Karpas-422 (cell line): ENCODE data around the gene PLXNC1. TPM values are rescaled to one million over a fixed set of nuclear protein-coding genes. Genes with fewer than 3 reads are reported as not detected.

ENCODE experiments used
- DNase-seq: peaks from one replicate; pipeline ENCODE4 v3.0.0-alpha.2; 2015
- H2AFZ ChIP-seq: fragments of 200-600 bp; sonication (generic); 2 replicates; pipeline ENCODE4 v1.6.1; 2014; ENCODE audit warnings: antibody characterized with exemption, low read length, mixed read lengths
- H3K27ac ChIP-seq: fragments of 200-600 bp; sonication (generic); 2 replicates; pipeline ENCODE4 v1.5.1; 2014; ENCODE audit warnings: mild to moderate bottlenecking, low read length, moderate library complexity
- H3K27me3 ChIP-seq: fragments of 200-600 bp; sonication (generic); 2 replicates; pipeline ENCODE4 v1.6.1; 2014; ENCODE audit warnings: low read length, mixed read lengths
- H3K36me3 ChIP-seq: fragments of 200-600 bp; sonication (generic); 2 replicates; pipeline ENCODE4 v1.6.1; 2014; ENCODE audit warnings: low read length, mixed read lengths; ENCODE audit not compliant: insufficient read depth
- H3K4me1 ChIP-seq: fragments of 200-600 bp; sonication (generic); 2 replicates; pipeline ENCODE4 v1.6.1; 2014; ENCODE audit warnings: mild to moderate bottlenecking, low read length, mixed read lengths
- H3K4me2 ChIP-seq: fragments of 200-600 bp; sonication (generic); 2 replicates; pipeline ENCODE4 v1.6.1; 2014; ENCODE audit warnings: low read length, low read depth, mild to moderate bottlenecking; ENCODE audit not compliant: poor library complexity, severe bottlenecking
- H3K4me3 ChIP-seq: fragments of 200-600 bp; sonication (generic); 2 replicates; pipeline ENCODE4 v1.5.1; 2014; ENCODE audit warnings: mild to moderate bottlenecking, antibody characterized with exemption, low read length, mixed read lengths
- H3K79me2 ChIP-seq: fragments of 200-600 bp; sonication (generic); 2 replicates; pipeline ENCODE4 v1.6.1; 2014; ENCODE audit warnings: mild to moderate bottlenecking, low read length, mixed read lengths
- H3K9ac ChIP-seq: fragments of 200-600 bp; sonication (generic); 2 replicates; pipeline ENCODE4 v1.6.0; 2014; ENCODE audit warnings: low read length
- H3K9me2 ChIP-seq: fragments of 200-600 bp; sonication (generic), shearing (Covaris generic); replicated peaks from 2 replicates; pipeline ENCODE4 v1.6.0; 2014; ENCODE audit warnings: mild to moderate bottlenecking, low read length, moderate library complexity; ENCODE audit not compliant: insufficient read depth
- H3K9me3 ChIP-seq: fragments of 300-700, 200-600 bp; sonication (generic); 2 replicates; pipeline ENCODE4 v1.6.1; 2014; ENCODE audit warnings: low read length, mixed read lengths
- H4K20me1 ChIP-seq: fragments of 200-600 bp; sonication (generic); 2 replicates; pipeline ENCODE4 v1.6.1; 2014; ENCODE audit warnings: mild to moderate bottlenecking, antibody characterized with exemption, low read length, low read depth; ENCODE audit not compliant: insufficient read depth
- total RNA-seq: library from RNA; depleted of rRNA; stranded (reverse); fragments of >200 nt; shearing (Covaris generic); gene quantifications from 2 replicates; pipeline ENCODE4 v1.2.3, GENCODE V29; 2014; ENCODE audit warnings: low replicate concordance

The PLXNC1 gene
- total RNA-seq, 1 experiment from 2014 or later, result 11.9 TPM

GRCh38 chr12:94192506-94192905, 44.1 kb downstream of the PLXNC1 start:
- H3K4me2 ChIP-seq, result peak overlapping the region; percentile 40
- no peak for DNase-seq
- H3K27ac ChIP-seq, result peak overlapping the region; percentile 70
- no peak overlapping the region for H3K9ac ChIP-seq
- H4K20me1 ChIP-seq, result no peaks in the 10 kb centered on the region
- no peaks in the 10 kb centered on the region; the same call in 1 of the 2 replicates for H3K9me3 ChIP-seq
- no peaks in the 10 kb centered on the region for H3K27me3 ChIP-seq
- H3K4me3 ChIP-seq, result no peak overlapping the region
- H2AFZ ChIP-seq, result no peak overlapping the region
- H3K79me2 ChIP-seq, result no peaks in the 10 kb centered on the region
- peaks cover 7% of the 10 kb centered on the region; the same call in 1 of the 2 replicates for H3K36me3 ChIP-seq
- H3K9me2 ChIP-seq, result no peaks in the 10 kb centered on the region
- peaks cover 18% of the 10 kb centered on the region for H3K4me1 ChIP-seq

- peak; percentile 87 for DNase-seq
- Histone ChIP-seq H3K4me1 (peaks cover 18% of the 10 kb centered on the region), H3K9ac (no peak overlapping the region), H3K27me3 (no peaks in the 10 kb centered on the region), H3K79me2 (no peaks in the 10 kb centered on the region), H2AFZ (no peak overlapping the region), H3K27ac (peak overlapping the region; percentile 70), H3K4me3 (no peak overlapping the region), H3K4me2 (peak overlapping the region; percentile 40), H4K20me1 (no peaks in the 10 kb centered on the region), H3K9me2 (no peaks in the 10 kb centered on the region), H3K36me3 (peaks cover 7% of the 10 kb centered on the region; the same call in 1 of the 2 replicates), H3K9me3 (no peaks in the 10 kb centered on the region; the same call in 1 of the 2 replicates)
Measured at GRCh38 chr12:94193168-94193567, 44.8 kb downstream of the PLXNC1 start.

GRCh38 chr12:94195483-94195882, 47.1 kb downstream of the PLXNC1 start:
- H2AFZ ChIP-seq, result no peak overlapping the region
- no peaks in the 10 kb centered on the region for H3K79me2 ChIP-seq
- H3K4me3 ChIP-seq, result no peak overlapping the region
- no peaks in the 10 kb centered on the region for H4K20me1 ChIP-seq
- H3K27me3 ChIP-seq, result no peaks in the 10 kb centered on the region
- H3K27ac ChIP-seq, result no peak overlapping the region
- no peaks in the 10 kb centered on the region for H3K9me2 ChIP-seq
- no peak overlapping the region for H3K4me2 ChIP-seq
- no peak overlapping the region for H3K9ac ChIP-seq
- H3K36me3 ChIP-seq, result peaks cover 7% of the 10 kb centered on the region; the same call in 1 of the 2 replicates
- DNase-seq, result no peak
- no peaks in the 10 kb centered on the region; the same call in 1 of the 2 replicates for H3K9me3 ChIP-seq
- H3K4me1 ChIP-seq, result peaks cover 18% of the 10 kb centered on the region

GRCh38 chr12:94198469-94198868, 50.1 kb downstream of the PLXNC1 start:
- Histone ChIP-seq H2AFZ (no peak overlapping the region), H3K4me2 (no peak overlapping the region), H3K9me3 (no peaks in the 10 kb centered on the region; the same call in 1 of the 2 replicates), H4K20me1 (no peaks in the 10 kb centered on the region), H3K36me3 (no peaks in the 10 kb centered on the region), H3K27me3 (no peaks in the 10 kb centered on the region), H3K79me2 (no peaks in the 10 kb centered on the region), H3K4me3 (no peak overlapping the region), H3K4me1 (peaks cover 16% of the 10 kb centered on the region), H3K9me2 (no peaks in the 10 kb centered on the region), H3K27ac (no peak overlapping the region), H3K9ac (no peak overlapping the region)
- DNase-seq, result no peak

GRCh38 chr12:94198872-94199271, 50.5 kb downstream of the PLXNC1 start:
- H4K20me1 ChIP-seq, result no peaks in the 10 kb centered on the region
- H3K9me2 ChIP-seq, result no peaks in the 10 kb centered on the region
- H2AFZ ChIP-seq, result no peak overlapping the region
- no peak for DNase-seq
- no peak overlapping the region for H3K4me2 ChIP-seq
- no peak overlapping the region for H3K9ac ChIP-seq
- H3K36me3 ChIP-seq, result no peaks in the 10 kb centered on the region
- no peak overlapping the region for H3K27ac ChIP-seq
- H3K9me3 ChIP-seq, result no peaks in the 10 kb centered on the region; the same call in 1 of the 2 replicates
- H3K27me3 ChIP-seq, result no peaks in the 10 kb centered on the region
- no peaks in the 10 kb centered on the region for H3K79me2 ChIP-seq
- H3K4me3 ChIP-seq, result no peak overlapping the region
- H3K4me1 ChIP-seq, result peaks cover 16% of the 10 kb centered on the region

- Histone ChIP-seq H4K20me1 (no peaks in the 10 kb centered on the region), H3K79me2 (no peaks in the 10 kb centered on the region), H3K27me3 (no peaks in the 10 kb centered on the region), H3K36me3 (no peaks in the 10 kb centered on the region), H3K9me3 (no peaks in the 10 kb centered on the region), H3K27ac (no peak overlapping the region), H3K9me2 (no peaks in the 10 kb centered on the region), H2AFZ (no peak overlapping the region), H3K4me3 (no peak overlapping the region), H3K9ac (no peak overlapping the region), H3K4me1 (peaks cover 27% of the 10 kb centered on the region), H3K4me2 (no peak overlapping the region)
- DNase-seq, result no peak
Measured at GRCh38 chr12:94200069-94200468, 51.7 kb downstream of the PLXNC1 start.

GRCh38 chr12:94200695-94201094, 52.3 kb downstream of the PLXNC1 start:
- no peaks in the 10 kb centered on the region for H3K9me3 ChIP-seq
- H2AFZ ChIP-seq, result no peak overlapping the region
- no peak overlapping the region for H3K27ac ChIP-seq
- no peaks in the 10 kb centered on the region for H4K20me1 ChIP-seq
- no peak for DNase-seq
- no peaks in the 10 kb centered on the region for H3K79me2 ChIP-seq
- H3K4me1 ChIP-seq, result peaks cover 33% of the 10 kb centered on the region
- no peak overlapping the region for H3K9ac ChIP-seq
- no peaks in the 10 kb centered on the region for H3K9me2 ChIP-seq
- no peak overlapping the region for H3K4me2 ChIP-seq
- no peaks in the 10 kb centered on the region for H3K27me3 ChIP-seq
- no peak overlapping the region for H3K4me3 ChIP-seq
- no peaks in the 10 kb centered on the region for H3K36me3 ChIP-seq

GRCh38 chr12:94202245-94203180, 54.1 kb downstream of the PLXNC1 start:
- no peaks in the 10 kb centered on the region for H3K27me3 ChIP-seq
- H3K27ac ChIP-seq, result 0 out of 2 replicates have a peak overlapping the region, but pooled peaks have one; percentile 13
- H4K20me1 ChIP-seq, result no peaks in the 10 kb centered on the region
- peaks cover 51% of the 10 kb centered on the region for H3K4me1 ChIP-seq
- DNase-seq, result no peak
- H3K4me3 ChIP-seq, result no peak overlapping the region
- no peaks in the 10 kb centered on the region for H3K79me2 ChIP-seq
- no peak overlapping the region for H3K4me2 ChIP-seq
- H3K36me3 ChIP-seq, result no peaks in the 10 kb centered on the region
- H3K9me2 ChIP-seq, result no peaks in the 10 kb centered on the region
- no peaks in the 10 kb centered on the region for H3K9me3 ChIP-seq
- no peak overlapping the region for H3K9ac ChIP-seq
- no peak overlapping the region for H2AFZ ChIP-seq
